AG20443 (cell line): Measurements from ENCODE around the gene VAMP2.
"Not testable (repeated sequence)": the region's sequence is repeated elsewhere in the genome, so short reads cannot be mapped to it uniquely, and the experiment has no call there.

Experiments used
- DNase-seq: peaks from one replicate; pipeline ENCODE4 v3.0.0; 2012; ENCODE audit warnings: low spot score, mixed read lengths

The VAMP2 gene

GRCh38 chr17:8176197-8176940 is 13.6 kb upstream of the VAMP2 start, which contains the start of gene TMEM107:
TSS of gene TMEM107 (minus strand) at chr17:8176380. CDS start at chr17:8176286, 94 bp downstream.
- DNase-seq: peak; percentile 88

GRCh38 chr17:8175795-8176196 is 13.0 kb upstream of the VAMP2 start:
- DNase-seq: no peak

- no peak for DNase-seq
Observed at GRCh38 chr17:8173871-8174322, 11.1 kb upstream of the VAMP2 start.

- DNase-seq: peak; percentile 83
Observed at GRCh38 chr17:8173056-8173870, 10.5 kb upstream of the VAMP2 start.

GRCh38 chr17:8170186-8170585 is 7.4 kb upstream of the VAMP2 start:
- not testable (repeated sequence) for DNase-seq

GRCh38 chr17:8167526-8167925 is 4.8 kb upstream of the VAMP2 start:
- DNase-seq: no peak

- no peak for DNase-seq
Observed at GRCh38 chr17:8166731-8167130, 4.0 kb upstream of the VAMP2 start.

- DNase-seq: no peak
Observed at GRCh38 chr17:8164815-8165131, 2.0 kb upstream of the VAMP2 start.

- peak; percentile 58 for DNase-seq
Observed at GRCh38 chr17:8163978-8164814, 1.4 kb upstream of the VAMP2 start.

GRCh38 chr17:8162997-8163977 is 539 bp upstream of the VAMP2 start:
- DNase-seq: no peak

- no peak for DNase-seq
Observed at GRCh38 chr17:8161289-8162232, 1.2 kb downstream of the VAMP2 start.

- DNase-seq: no peak
Observed at GRCh38 chr17:8160741-8161221, 2.0 kb downstream of the VAMP2 start.

GRCh38 chr17:8160224-8160577 is 2.5 kb downstream of the VAMP2 start:
- DNase-seq: no peak

GRCh38 chr17:8159459-8160223 is 3.1 kb downstream of the VAMP2 start:
- DNase-seq: no peak

GRCh38 chr17:8159032-8159400 is 3.7 kb downstream of the VAMP2 start:
- DNase-seq: no peak

GRCh38 chr17:8158267-8159031 is 4.3 kb downstream of the VAMP2 start:
- DNase-seq: peak; percentile 81

- DNase-seq: peak; percentile 94
Observed at GRCh38 chr17:8156246-8156992, 6.3 kb downstream of the VAMP2 start.

- no peak for DNase-seq
Observed at GRCh38 chr17:8155996-8156245, 6.8 kb downstream of the VAMP2 start.
